H9 (cell line): Measurements from ENCODE around the gene CASP8AP2. TPM values are rescaled to one million over a fixed set of nuclear protein-coding genes. Genes with fewer than 3 reads are reported as not detected.

Source experiments
- DNase-seq: peaks from one replicate; pipeline ENCODE4 v3.0.0-alpha.2; 2017
- H2AFZ ChIP-seq: one replicate; pipeline ENCODE4 v1.6.1; 2013; ENCODE audit warnings: mild to moderate bottlenecking, low read length, control low read depth, moderate library complexity
- H2AK5ac ChIP-seq: 2 replicates; pipeline ENCODE4 v1.6.1; 2013; ENCODE audit warnings: low read length, control low read depth, mixed read lengths; ENCODE audit not compliant: insufficient read length
- H2BK120ac ChIP-seq: one replicate; pipeline ENCODE4 v1.6.1; 2013; ENCODE audit warnings: low read depth, mild to moderate bottlenecking, low read length, control low read depth, inconsistent platforms; ENCODE audit not compliant: poor library complexity, severe bottlenecking
- H2BK12ac ChIP-seq: 2 replicates; pipeline ENCODE4 v1.6.1; 2013; ENCODE audit warnings: low read length, control low read depth, mixed read lengths, low read depth; ENCODE audit not compliant: insufficient read length
- H2BK15ac ChIP-seq: 2 replicates; pipeline ENCODE4 v1.6.1; 2013; ENCODE audit warnings: low read depth, low read length, control low read depth
- H2BK20ac ChIP-seq: one replicate; pipeline ENCODE4 v1.6.1; 2013; ENCODE audit warnings: low read depth, mild to moderate bottlenecking, low read length, control low read depth, inconsistent platforms; ENCODE audit not compliant: poor library complexity, severe bottlenecking
- H2BK5ac ChIP-seq: 2 replicates; pipeline ENCODE4 v1.6.1; 2013; ENCODE audit warnings: low read length, control low read depth, mixed read lengths; ENCODE audit not compliant: insufficient read length
- H3K14ac ChIP-seq: 2 replicates; pipeline ENCODE4 v1.6.1; 2013; ENCODE audit warnings: low read length, control low read depth; ENCODE audit not compliant: insufficient read depth
- H3K18ac ChIP-seq: 2 replicates; pipeline ENCODE4 v1.6.1; 2013; ENCODE audit warnings: low read depth, mild to moderate bottlenecking, mixed read lengths, low read length, control low read depth; ENCODE audit not compliant: insufficient read length
- H3K23ac ChIP-seq: 2 replicates; pipeline ENCODE4 v1.6.1; 2013; ENCODE audit warnings: low read length, control low read depth, mixed read lengths, low read depth; ENCODE audit not compliant: insufficient read length
- H3K23me2 ChIP-seq: 2 replicates; pipeline ENCODE4 v1.6.1; 2013; ENCODE audit warnings: low read depth, mild to moderate bottlenecking, mixed read lengths, low read length, control low read depth; ENCODE audit not compliant: insufficient read length, poor library complexity, severe bottlenecking
- H3K27ac ChIP-seq: 2 replicates; pipeline ENCODE4 v1.5.1; 2013; ENCODE audit warnings: low read length, control low read depth, mixed read lengths, low read depth; ENCODE audit not compliant: insufficient read length
- H3K27me3 ChIP-seq: 2 replicates; pipeline ENCODE4 v1.6.1; 2013; ENCODE audit warnings: low read length, control low read depth, inconsistent platforms; ENCODE audit not compliant: insufficient read depth
- H3K4ac ChIP-seq: 2 replicates; pipeline ENCODE4 v1.6.1; 2013; ENCODE audit warnings: low read depth, mild to moderate bottlenecking, control low read depth, inconsistent platforms, low read length, moderate library complexity
- H3K4me1 ChIP-seq: 2 replicates; pipeline ENCODE4 v1.6.1; 2013; ENCODE audit warnings: low read length, control low read depth, inconsistent platforms; ENCODE audit not compliant: insufficient read depth
- H3K4me2 ChIP-seq: 2 replicates; pipeline ENCODE4 v1.6.1; 2013; ENCODE audit warnings: low read length, control low read depth, mixed read lengths; ENCODE audit not compliant: insufficient read length, insufficient read depth
- H3K56ac ChIP-seq: 2 replicates; pipeline ENCODE4 v1.6.1; 2013; ENCODE audit warnings: low read depth, mild to moderate bottlenecking, mixed read lengths, low read length, control low read depth; ENCODE audit not compliant: insufficient read length
- H3K79me1 ChIP-seq: 2 replicates; pipeline ENCODE4 v1.6.1; 2013; ENCODE audit warnings: low read depth, mild to moderate bottlenecking, moderate library complexity, low read length, control low read depth, inconsistent platforms; ENCODE audit not compliant: insufficient read depth, poor library complexity, severe bottlenecking
- H3K79me2 ChIP-seq: 2 replicates; pipeline ENCODE4 v1.6.1; 2013; ENCODE audit warnings: low read length, control low read depth, inconsistent platforms; ENCODE audit not compliant: insufficient read depth
- H3K9ac ChIP-seq: 2 replicates; pipeline ENCODE4 v1.6.1; 2013; ENCODE audit warnings: low read length, control low read depth, mixed read lengths; ENCODE audit not compliant: insufficient read length; ENCODE audit errors: extremely low read depth
- H3K9me3 ChIP-seq: one replicate; pipeline ENCODE4 v1.6.1; 2013; ENCODE audit warnings: low read depth, low read length, inconsistent platforms; ENCODE audit not compliant: control insufficient read depth
- H3T11ph ChIP-seq: one replicate; pipeline ENCODE4 v1.6.1; 2013; ENCODE audit warnings: mild to moderate bottlenecking, low read length, control low read depth, inconsistent platforms
- H4K20me1 ChIP-seq: one replicate; pipeline ENCODE4 v1.6.1; 2013; ENCODE audit not compliant: control insufficient read depth, insufficient read length, insufficient read depth
- H4K5ac ChIP-seq: 2 replicates; pipeline ENCODE4 v1.6.1; 2013; ENCODE audit warnings: low read depth, mild to moderate bottlenecking, mixed read lengths, low read length, control low read depth; ENCODE audit not compliant: insufficient read length
- H4K8ac ChIP-seq: replicated peaks from 2 replicates; pipeline ENCODE4 v1.6.1; 2013; ENCODE audit warnings: low read length, control low read depth, mixed read lengths, low read depth; ENCODE audit not compliant: insufficient read length
- H4K91ac ChIP-seq: 2 replicates; pipeline ENCODE4 v1.6.1; 2013; ENCODE audit warnings: low read depth, mild to moderate bottlenecking, moderate library complexity, mixed read lengths, low read length, control low read depth; ENCODE audit not compliant: insufficient read length
- H3K27ac Mint-ChIP-seq, 3 experiments: 2 replicates in 2 of 3; 3 replicates in 1 of 3; pipeline ENCODE4 v1.8.0; 2020 to 2021; ENCODE audit warnings: mixed read lengths in 3 of 3, mild to moderate bottlenecking in 1 of 3, moderate library complexity in 1 of 3
- H3K27me3 Mint-ChIP-seq: 2 replicates; pipeline ENCODE4 v1.8.0; 2021; ENCODE audit warnings: low read depth, mild to moderate bottlenecking, moderate library complexity, mixed read lengths
- H3K36me3 Mint-ChIP-seq, 3 experiments: 2 replicates in 2 of 3; 3 replicates in 1 of 3; pipeline ENCODE4 v1.8.0; 2020 to 2021; ENCODE audit warnings: low read depth in 3 of 3, mixed read lengths in 3 of 3; ENCODE audit not compliant: insufficient read depth in 1 of 3
- H3K4me1 Mint-ChIP-seq, 2 experiments: 2 replicates each; pipeline ENCODE4 v1.8.0; 2020; ENCODE audit warnings: mixed read lengths in 2 of 2
- H3K4me3 Mint-ChIP-seq, 2 experiments: 2 replicates in 1 of 2; 3 replicates in 1 of 2; pipeline ENCODE4 v1.8.0; 2020 to 2021; ENCODE audit warnings: mild to moderate bottlenecking in 2 of 2, mixed read lengths in 2 of 2, moderate library complexity in 1 of 2
- H3K9me3 Mint-ChIP-seq, 2 experiments: 2 replicates in 1 of 2; 3 replicates in 1 of 2; pipeline ENCODE4 v1.8.0; 2020; ENCODE audit warnings: mild to moderate bottlenecking in 2 of 2, mixed read lengths in 2 of 2, moderate library complexity in 1 of 2
- WGBS: extraction: QIAGEN DNeasy Blood & Tissue Kit; methylation state at CpG from one replicate; pipeline ENCODE4 v1.1.7; 2013; ENCODE audit warnings: missing lambda C conversion rate, low lambda C conversion rate, mixed read lengths; ENCODE audit not compliant: insufficient read length; ENCODE audit errors: extremely low coverage; 5-methylcytosine and 5-hydroxymethylcytosine counted together
- total RNA-seq: library from RNA; stranded (reverse); gene quantifications from 2 replicates; pipeline ENCODE4 v1.2.1, GENCODE V29; 2021
- TF ChIP-seq, protein P1 (sequence below): fragments of 200-600 bp; sonication (generic); conservative IDR thresholded peaks from 3 replicates; pipeline ENCODE4 v1.8.0; 2021; ENCODE audit warnings: antibody characterized with exemption, mild to moderate bottlenecking

CASP8AP2 gene
- total RNA-seq, 1 experiment from 2014 or later: 33.6 TPM

DNA sequence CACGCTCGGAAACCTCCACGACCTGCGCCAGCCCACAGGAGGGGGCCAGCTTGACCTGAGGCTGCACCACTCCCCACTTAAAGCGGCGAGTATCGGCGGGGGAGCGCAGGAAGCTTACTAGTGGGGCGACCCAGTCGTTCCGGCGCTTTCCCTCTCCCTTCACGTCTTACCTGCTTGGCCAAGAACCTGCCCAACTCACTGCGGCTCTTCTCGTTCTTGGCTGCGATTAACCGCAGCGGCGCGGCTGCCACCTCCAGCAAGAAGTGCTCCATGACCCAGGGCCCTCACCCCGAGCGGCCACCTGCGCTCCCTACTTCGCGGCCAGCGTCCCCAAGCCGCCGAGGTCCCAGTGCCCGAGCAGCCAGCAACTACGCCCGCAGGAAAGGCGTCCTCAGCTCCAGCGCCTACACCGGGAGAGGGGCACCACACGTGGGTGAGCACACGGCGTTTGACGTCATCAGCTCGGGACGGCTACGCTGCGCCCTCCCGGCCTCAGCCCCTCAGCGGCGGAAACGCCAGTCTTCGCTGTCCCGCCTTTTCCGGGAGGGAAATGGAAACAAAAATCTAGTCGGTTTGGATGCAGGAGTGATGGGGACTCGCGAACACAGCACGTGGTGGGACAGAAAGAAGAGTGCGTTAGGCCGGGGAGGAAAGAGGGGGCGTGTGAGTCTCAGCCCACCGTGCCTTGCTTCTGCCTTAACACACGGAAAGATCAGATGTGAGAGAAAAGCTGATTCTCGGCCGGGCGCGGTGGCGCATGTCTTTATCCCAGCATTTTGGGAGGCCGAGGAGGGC is 10.1 kb upstream of the CASP8AP2 start, which contains the start of gene MDN1:
MDN1 (minus strand) TSS at position 459 of the 795 bp plus-strand sequence; CDS start at position 272, 187 bp downstream.
- Histone ChIP-seq H2BK15ac (no peak within 1 kb of the TSS; the same call in 1 of the 2 replicates), H4K91ac (no peak within 1 kb of the TSS), H2BK12ac (no peak within 1 kb of the TSS), H3K23ac (peak within 1 kb of the TSS; percentile 14), H2BK5ac (peak within 1 kb of the TSS; percentile 5), H3K4ac (no peak within 1 kb of the TSS; the same call in 1 of the 2 replicates), H3K79me2 (peaks cover 34% of the 10 kb centered on the region), H2BK20ac (no peak within 1 kb of the TSS), H4K20me1 (no peaks in the 10 kb centered on the region), H2AK5ac (no peak within 1 kb of the TSS), H3K9ac (peak within 1 kb of the TSS; percentile 99), H4K5ac (peak within 1 kb of the TSS; percentile 93), H3K56ac (peak within 1 kb of the TSS; percentile 59), H4K8ac (no peak within 1 kb of the TSS), H3K23me2 (peaks cover 8% of the 10 kb centered on the region), H2BK120ac (no peak within 1 kb of the TSS), H3K4me2 (peak within 1 kb of the TSS; percentile 99), H3K4me1 (peaks cover 4% of the 10 kb centered on the region; the same call in 1 of the 2 replicates), H3K9me3 (no peaks in the 10 kb centered on the region), H3T11ph (no peak within 1 kb of the TSS), H3K27me3 (peaks cover 2% of the 10 kb centered on the region; the same call in 1 of the 2 replicates), H3K79me1 (peaks cover 2% of the 10 kb centered on the region), H2AFZ (no peak within 1 kb of the TSS), H3K27ac (peak within 1 kb of the TSS; percentile 88), H3K14ac (peak within 1 kb of the TSS; percentile 98), H3K18ac (peak within 1 kb of the TSS; percentile 95)
- Mint-ChIP-seq H3K9me3 (no peaks in the 10 kb centered on the region), H3K27ac (peak within 1 kb of the TSS; percentile 93 to 98 (median 98)), H3K4me1 (peaks cover 20 to 36% of the 10 kb centered on the region in 2 experiments), H3K4me3 (peak within 1 kb of the TSS; percentile 83 to 91), H3K27me3 (no peaks in the 10 kb centered on the region), H3K36me3 (peaks cover 4 to 9% (median 5%) of the 10 kb centered on the region in 3 experiments; a peak in 5 of 7 replicates)
- peak; percentile 93 for DNase-seq
- WGBS: no CpG with 5 or more reads among the region's 65 CpGs
- TF ChIP-seq, protein P1, sequence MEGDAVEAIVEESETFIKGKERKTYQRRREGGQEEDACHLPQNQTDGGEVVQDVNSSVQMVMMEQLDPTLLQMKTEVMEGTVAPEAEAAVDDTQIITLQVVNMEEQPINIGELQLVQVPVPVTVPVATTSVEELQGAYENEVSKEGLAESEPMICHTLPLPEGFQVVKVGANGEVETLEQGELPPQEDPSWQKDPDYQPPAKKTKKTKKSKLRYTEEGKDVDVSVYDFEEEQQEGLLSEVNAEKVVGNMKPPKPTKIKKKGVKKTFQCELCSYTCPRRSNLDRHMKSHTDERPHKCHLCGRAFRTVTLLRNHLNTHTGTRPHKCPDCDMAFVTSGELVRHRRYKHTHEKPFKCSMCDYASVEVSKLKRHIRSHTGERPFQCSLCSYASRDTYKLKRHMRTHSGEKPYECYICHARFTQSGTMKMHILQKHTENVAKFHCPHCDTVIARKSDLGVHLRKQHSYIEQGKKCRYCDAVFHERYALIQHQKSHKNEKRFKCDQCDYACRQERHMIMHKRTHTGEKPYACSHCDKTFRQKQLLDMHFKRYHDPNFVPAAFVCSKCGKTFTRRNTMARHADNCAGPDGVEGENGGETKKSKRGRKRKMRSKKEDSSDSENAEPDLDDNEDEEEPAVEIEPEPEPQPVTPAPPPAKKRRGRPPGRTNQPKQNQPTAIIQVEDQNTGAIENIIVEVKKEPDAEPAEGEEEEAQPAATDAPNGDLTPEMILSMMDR: no peak
